DND-41 (cell line): ENCODE results near the gene PRKAR2A.
"Not testable (repeated sequence)": the region's sequence is repeated elsewhere in the genome, so short reads cannot be mapped to it uniquely, and the experiment has no call there.

Experiments used
- ATAC-seq: fragments of 200-7000 bp; cut with Tn5 transposase; 3 replicates; pipeline ENCODE4 v1.9.1; 2021; ENCODE audit warnings: low read depth; ENCODE audit not compliant: insufficient read depth
- DNase-seq: peaks from one replicate; pipeline ENCODE4 v3.0.0-alpha.2; 2020
- H2AFZ ChIP-seq: 2 replicates; pipeline ENCODE4 v1.6.0; 2012; ENCODE audit warnings: low read depth, low read length
- H3K27ac ChIP-seq: 2 replicates; pipeline ENCODE4 v1.5.1; 2012; ENCODE audit warnings: low read length, inconsistent platforms
- H3K27me3 ChIP-seq: fragments of 200-600 bp; sonication (generic); 2 replicates; pipeline ENCODE4 v1.6.0; 2012; ENCODE audit warnings: low read length, mild to moderate bottlenecking, inconsistent platforms; ENCODE audit not compliant: insufficient read depth, poor library complexity
- H3K36me3 ChIP-seq: 2 replicates; pipeline ENCODE4 v1.5.1; 2012; ENCODE audit warnings: low read length, inconsistent platforms; ENCODE audit not compliant: insufficient read depth
- H3K4me1 ChIP-seq: 2 replicates; pipeline ENCODE4 v1.5.1; 2012; ENCODE audit warnings: mild to moderate bottlenecking, low read length; ENCODE audit not compliant: insufficient read depth
- H3K4me2 ChIP-seq: 2 replicates; pipeline ENCODE4 v1.6.0; 2012; ENCODE audit warnings: mild to moderate bottlenecking, moderate library complexity, low read length, inconsistent platforms; ENCODE audit not compliant: insufficient read depth
- H3K4me3 ChIP-seq, 2 experiments: fragments of 200-600 bp in 1 of 2; shearing (Covaris generic) in 1 of 2; 2 replicates each; pipeline ENCODE4 v1.5.1; 2012 to 2016; ENCODE audit warnings: inconsistent platforms in 2 of 2, low read length in 2 of 2, mild to moderate bottlenecking in 2 of 2, low read depth in 1 of 2, moderate library complexity in 1 of 2
- H3K79me2 ChIP-seq: 2 replicates; pipeline ENCODE4 v1.6.0; 2012; ENCODE audit warnings: low read length, inconsistent platforms; ENCODE audit not compliant: insufficient read depth
- H3K9ac ChIP-seq: 2 replicates; pipeline ENCODE4 v1.6.0; 2012; ENCODE audit warnings: low read depth, mild to moderate bottlenecking, inconsistent platforms, low read length, moderate library complexity
- H3K9me3 ChIP-seq: 2 replicates; pipeline ENCODE4 v1.5.1; 2012; ENCODE audit warnings: low read length, moderate library complexity, mild to moderate bottlenecking, inconsistent platforms; ENCODE audit not compliant: insufficient read depth, severe bottlenecking
- H4K20me1 ChIP-seq: 2 replicates; pipeline ENCODE4 v1.6.0; 2012; ENCODE audit warnings: low read length; ENCODE audit not compliant: insufficient read depth
- EZH2 ChIP-seq: IDR thresholded peaks from 3 replicates; pipeline ENCODE4 v1.6.1; 2012; ENCODE audit warnings: borderline replicate concordance, low read depth, mild to moderate bottlenecking, moderate library complexity, low read length, inconsistent platforms; ENCODE audit not compliant: severe bottlenecking
- TF ChIP-seq, protein P1 (sequence below): IDR thresholded peaks from 2 replicates; pipeline ENCODE4 v1.5.1; 2012; ENCODE audit warnings: borderline replicate concordance, low read length, moderate library complexity, mild to moderate bottlenecking; ENCODE audit not compliant: poor library complexity, severe bottlenecking; ENCODE audit errors: extremely low read depth

PRKAR2A gene

DNA sequence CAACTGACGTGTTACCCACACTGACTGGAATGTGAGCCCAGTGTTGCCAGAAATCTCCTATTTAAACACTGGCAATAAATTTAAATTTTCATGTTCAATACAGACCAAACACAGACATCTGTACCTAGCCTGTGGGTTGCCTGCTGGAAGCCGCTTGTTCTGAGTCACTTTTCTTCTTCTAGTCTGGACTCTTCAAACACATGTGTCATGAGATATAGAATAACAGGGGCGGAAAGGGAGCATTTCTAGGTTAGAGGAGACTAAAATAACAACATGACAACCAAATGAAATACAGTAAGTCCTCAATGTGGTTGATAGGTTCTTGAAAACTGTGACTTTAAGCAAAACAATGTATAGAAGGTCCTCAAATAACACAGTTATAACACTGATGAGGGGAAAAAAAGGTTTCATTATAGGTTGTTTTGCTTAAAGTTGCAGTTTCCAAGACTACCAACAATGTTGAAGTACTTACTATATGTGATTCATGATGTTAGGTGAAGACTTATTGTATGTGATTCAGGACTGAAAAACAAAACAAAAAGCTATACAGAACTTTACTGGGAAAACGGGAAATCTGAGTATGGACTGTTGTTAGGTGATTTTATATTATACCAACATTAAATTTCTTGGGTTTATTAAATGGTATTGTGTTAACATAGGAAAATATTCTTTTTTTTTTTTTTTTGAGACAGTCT is 63.1 kb downstream of the PRKAR2A start:
- no peaks in the 10 kb centered on the region for H4K20me1 ChIP-seq
- no peaks in the 10 kb centered on the region for H3K9me3 ChIP-seq

DNA sequence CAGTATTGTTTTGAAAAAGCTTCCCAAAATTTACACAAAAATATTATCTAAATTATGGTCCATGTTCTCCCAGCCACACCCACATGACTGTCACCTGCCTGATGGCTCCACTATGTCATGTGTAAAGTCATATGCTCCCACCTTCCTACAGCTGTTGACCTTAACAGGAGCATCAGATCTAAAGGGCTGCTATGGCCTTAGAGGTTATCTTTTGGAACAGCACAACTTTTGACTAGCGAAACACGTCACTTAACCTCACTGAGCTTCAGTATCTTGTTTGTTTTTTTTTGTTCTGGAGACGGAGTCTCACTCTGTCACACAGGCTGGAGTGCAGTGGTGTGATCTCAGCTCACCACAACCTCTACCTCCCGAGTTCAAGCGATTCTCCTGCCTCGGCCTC is 64.4 kb downstream of the PRKAR2A start:
- no peak overlapping the region for H3K9ac ChIP-seq
- no peak overlapping the region for H2AFZ ChIP-seq
- no peaks in the 10 kb centered on the region for H3K36me3 ChIP-seq
- TF ChIP-seq, protein P1, sequence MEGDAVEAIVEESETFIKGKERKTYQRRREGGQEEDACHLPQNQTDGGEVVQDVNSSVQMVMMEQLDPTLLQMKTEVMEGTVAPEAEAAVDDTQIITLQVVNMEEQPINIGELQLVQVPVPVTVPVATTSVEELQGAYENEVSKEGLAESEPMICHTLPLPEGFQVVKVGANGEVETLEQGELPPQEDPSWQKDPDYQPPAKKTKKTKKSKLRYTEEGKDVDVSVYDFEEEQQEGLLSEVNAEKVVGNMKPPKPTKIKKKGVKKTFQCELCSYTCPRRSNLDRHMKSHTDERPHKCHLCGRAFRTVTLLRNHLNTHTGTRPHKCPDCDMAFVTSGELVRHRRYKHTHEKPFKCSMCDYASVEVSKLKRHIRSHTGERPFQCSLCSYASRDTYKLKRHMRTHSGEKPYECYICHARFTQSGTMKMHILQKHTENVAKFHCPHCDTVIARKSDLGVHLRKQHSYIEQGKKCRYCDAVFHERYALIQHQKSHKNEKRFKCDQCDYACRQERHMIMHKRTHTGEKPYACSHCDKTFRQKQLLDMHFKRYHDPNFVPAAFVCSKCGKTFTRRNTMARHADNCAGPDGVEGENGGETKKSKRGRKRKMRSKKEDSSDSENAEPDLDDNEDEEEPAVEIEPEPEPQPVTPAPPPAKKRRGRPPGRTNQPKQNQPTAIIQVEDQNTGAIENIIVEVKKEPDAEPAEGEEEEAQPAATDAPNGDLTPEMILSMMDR: no peak
- no peak for TF ChIP-seq EZH2
- H3K4me3 ChIP-seq: no peak overlapping the region
- H3K4me1 ChIP-seq: peaks cover 3% of the 10 kb centered on the region
- H4K20me1 ChIP-seq: no peaks in the 10 kb centered on the region
- ATAC-seq (no peak), DNase-seq (no peak)
- no peaks in the 10 kb centered on the region for H3K9me3 ChIP-seq
- no peaks in the 10 kb centered on the region for H3K79me2 ChIP-seq
- H3K27ac ChIP-seq: no peak overlapping the region
- H3K27me3 ChIP-seq: no peaks in the 10 kb centered on the region
- no peak overlapping the region for H3K4me2 ChIP-seq

More for the DNA sequence above, 63.1 kb downstream of the PRKAR2A start:
- ATAC-seq (no peak), DNase-seq (no peak)
- TF ChIP-seq, protein P1: no peak
- TF ChIP-seq EZH2: no peak
- Histone ChIP-seq H3K9ac (no peak overlapping the region), H3K36me3 (no peaks in the 10 kb centered on the region), H3K79me2 (no peaks in the 10 kb centered on the region), H3K4me2 (no peak overlapping the region), H3K27ac (no peak overlapping the region), H3K27me3 (no peaks in the 10 kb centered on the region), H2AFZ (no peak overlapping the region), H3K4me1 (peaks cover 13% of the 10 kb centered on the region), H3K4me3 (no peak overlapping the region)

DNA sequence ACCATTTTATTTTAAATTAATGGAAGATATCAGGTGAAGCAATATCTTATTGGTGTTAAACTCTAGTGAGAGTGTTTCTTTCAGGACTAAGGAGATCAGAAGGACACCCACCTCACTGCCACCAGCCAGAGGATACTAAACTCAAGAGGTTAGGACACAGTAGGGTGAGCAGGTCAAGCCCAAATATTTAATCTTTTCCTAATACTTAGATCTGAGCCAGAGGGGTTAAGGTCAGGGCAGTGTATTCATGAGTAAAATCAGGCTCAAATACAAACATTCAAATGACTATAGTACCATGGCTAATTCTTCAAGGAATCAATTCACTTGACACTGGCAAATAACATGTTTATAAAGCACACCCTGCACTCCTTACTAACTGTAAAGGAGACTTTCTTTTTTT is 65.6 kb downstream of the PRKAR2A start:
- ATAC-seq (no peak), DNase-seq (no peak)
- no peak overlapping the region for H3K4me3 ChIP-seq
- TF ChIP-seq, protein P1: no peak
- TF ChIP-seq EZH2: no peak
- no peak overlapping the region for H3K4me2 ChIP-seq
- H3K9me3 ChIP-seq: no peaks in the 10 kb centered on the region
- no peaks in the 10 kb centered on the region for H3K36me3 ChIP-seq
- H3K79me2 ChIP-seq: no peaks in the 10 kb centered on the region
- no peak overlapping the region for H3K9ac ChIP-seq
- H2AFZ ChIP-seq: no peak overlapping the region
- H3K27me3 ChIP-seq: no peaks in the 10 kb centered on the region
- H4K20me1 ChIP-seq: no peaks in the 10 kb centered on the region
- H3K27ac ChIP-seq: no peak overlapping the region
- H3K4me1 ChIP-seq: no peaks in the 10 kb centered on the region

DNA sequence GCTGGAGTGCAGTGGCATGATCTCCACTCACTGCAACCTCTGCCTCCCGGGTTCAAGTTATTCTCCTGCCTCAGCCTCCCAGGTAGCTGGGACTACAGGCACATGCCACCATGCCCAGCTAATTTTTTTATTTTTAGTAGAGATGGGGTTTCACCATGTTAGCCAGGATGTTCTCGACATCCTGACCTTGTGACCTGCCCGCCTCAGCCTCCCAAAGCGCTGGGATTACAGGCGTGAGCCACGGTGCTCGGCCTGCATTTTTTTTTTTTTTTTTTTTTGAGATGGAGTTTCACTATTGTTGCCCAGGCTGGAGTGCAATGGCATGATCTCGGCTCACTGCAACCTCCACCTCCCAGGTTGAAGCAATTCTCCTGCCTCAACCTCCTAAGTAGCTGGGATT is 69.1 kb downstream of the PRKAR2A start:
- ATAC-seq: not testable (repeated sequence)

More for the DNA sequence above, 69.1 kb downstream of the PRKAR2A start:
- not testable (repeated sequence) for H3K4me2 ChIP-seq, H3K9me3 ChIP-seq, H3K9ac ChIP-seq, DNase-seq, H4K20me1 ChIP-seq, H3K27me3 ChIP-seq, H2AFZ ChIP-seq, H3K27ac ChIP-seq, H3K4me1 ChIP-seq, H3K36me3 ChIP-seq, H3K79me2 ChIP-seq, H3K4me3 ChIP-seq
